ENCODE results near the gene LTN1.

DNA sequence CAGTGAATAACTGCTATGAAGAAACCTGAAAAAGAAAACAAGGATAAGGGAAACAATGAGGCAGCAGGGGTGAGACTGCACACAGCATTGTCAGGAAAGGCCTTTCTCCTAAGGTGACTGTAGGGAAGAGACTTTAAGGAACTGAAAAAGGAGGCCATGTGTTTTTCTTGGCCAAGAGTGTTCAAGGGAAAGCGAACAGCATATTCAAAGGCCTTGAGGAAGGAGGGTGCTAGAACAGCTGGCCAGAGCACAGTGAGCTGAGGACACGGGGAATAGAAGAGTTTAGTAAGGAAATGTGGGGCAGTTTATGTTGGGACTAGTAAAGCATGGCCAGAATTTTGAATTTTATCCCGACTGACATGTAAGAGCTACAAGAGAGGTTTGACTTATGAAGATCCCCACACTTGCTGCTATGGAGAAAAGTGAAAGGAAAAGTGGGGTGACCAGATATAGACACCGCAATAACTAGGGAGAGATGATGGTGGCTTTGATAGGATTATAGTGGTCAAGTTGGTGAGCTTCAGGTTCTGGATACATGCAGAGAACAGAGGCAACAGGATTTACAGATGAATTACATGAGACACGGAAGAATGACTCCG lies 25.1 kb upstream of the LTN1 start:
- TF ChIP-seq, protein P1, sequence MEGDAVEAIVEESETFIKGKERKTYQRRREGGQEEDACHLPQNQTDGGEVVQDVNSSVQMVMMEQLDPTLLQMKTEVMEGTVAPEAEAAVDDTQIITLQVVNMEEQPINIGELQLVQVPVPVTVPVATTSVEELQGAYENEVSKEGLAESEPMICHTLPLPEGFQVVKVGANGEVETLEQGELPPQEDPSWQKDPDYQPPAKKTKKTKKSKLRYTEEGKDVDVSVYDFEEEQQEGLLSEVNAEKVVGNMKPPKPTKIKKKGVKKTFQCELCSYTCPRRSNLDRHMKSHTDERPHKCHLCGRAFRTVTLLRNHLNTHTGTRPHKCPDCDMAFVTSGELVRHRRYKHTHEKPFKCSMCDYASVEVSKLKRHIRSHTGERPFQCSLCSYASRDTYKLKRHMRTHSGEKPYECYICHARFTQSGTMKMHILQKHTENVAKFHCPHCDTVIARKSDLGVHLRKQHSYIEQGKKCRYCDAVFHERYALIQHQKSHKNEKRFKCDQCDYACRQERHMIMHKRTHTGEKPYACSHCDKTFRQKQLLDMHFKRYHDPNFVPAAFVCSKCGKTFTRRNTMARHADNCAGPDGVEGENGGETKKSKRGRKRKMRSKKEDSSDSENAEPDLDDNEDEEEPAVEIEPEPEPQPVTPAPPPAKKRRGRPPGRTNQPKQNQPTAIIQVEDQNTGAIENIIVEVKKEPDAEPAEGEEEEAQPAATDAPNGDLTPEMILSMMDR (IDR thresholded peaks at IDR 0.05), result no peak
- no peak for TF ChIP-seq POLR2A (IDR thresholded peaks at IDR 0.05)
